NCI-H146 treated with DMSO at 0.1 percent for 48 hours (cell line): Measurements from ENCODE around the gene DBET.
"Not testable (repeated sequence)": the region's sequence is repeated elsewhere in the genome, so short reads cannot be mapped to it uniquely, and the experiment has no call there.

ENCODE experiments used
- DNase-seq: peaks from one replicate; lab custom pipeline; 2025; ENCODE audit not compliant: unreplicated experiment; lab: John Stamatoyannopoulos, UW

DBET gene

GRCh38 chr4:190049378-190050239 lies 14.7 kb upstream of the DBET start:
- not testable (repeated sequence) for DNase-seq

- DNase-seq: not testable (repeated sequence)
Measured at GRCh38 chr4:190058997-190059396, 5.3 kb upstream of the DBET start.

GRCh38 chr4:190064805-190065204 lies 503 bp downstream of the DBET start:
- DNase-seq: not testable (repeated sequence)

- not testable (repeated sequence) for DNase-seq
Measured at GRCh38 chr4:190068351-190068750, 4.0 kb downstream of the DBET start.

- not testable (repeated sequence) for DNase-seq
Measured at GRCh38 chr4:190093052-190093451, 28.8 kb downstream of the DBET start.

GRCh38 chr4:190094031-190094430 lies 29.7 kb downstream of the DBET start:
- not testable (repeated sequence) for DNase-seq

- not testable (repeated sequence) for DNase-seq
Measured at GRCh38 chr4:190095335-190095734, 31.0 kb downstream of the DBET start.

GRCh38 chr4:190099605-190100004 lies 35.3 kb downstream of the DBET start:
- not testable (repeated sequence) for DNase-seq

- DNase-seq: not testable (repeated sequence)
Measured at GRCh38 chr4:190101525-190101924, 37.2 kb downstream of the DBET start.

- not testable (repeated sequence) for DNase-seq
Measured at GRCh38 chr4:190106191-190106590, 41.9 kb downstream of the DBET start.

- not testable (repeated sequence) for DNase-seq
Measured at GRCh38 chr4:190106611-190107480, 42.5 kb downstream of the DBET start.

GRCh38 chr4:190107766-190108485 lies 43.6 kb downstream of the DBET start:
- not testable (repeated sequence) for DNase-seq

GRCh38 chr4:190108756-190109155 lies 44.5 kb downstream of the DBET start:
- DNase-seq: not testable (repeated sequence)

- not testable (repeated sequence) for DNase-seq
Measured at GRCh38 chr4:190109390-190110011, 45.2 kb downstream of the DBET start.

- DNase-seq: not testable (repeated sequence)
Measured at GRCh38 chr4:190110033-190110432, 45.7 kb downstream of the DBET start.

GRCh38 chr4:190110570-190111295 lies 46.4 kb downstream of the DBET start:
- DNase-seq: not testable (repeated sequence)

- DNase-seq: not testable (repeated sequence)
Measured at GRCh38 chr4:190112879-190113278, 48.6 kb downstream of the DBET start.

- not testable (repeated sequence) for DNase-seq
Measured at GRCh38 chr4:190114991-190115390, 50.7 kb downstream of the DBET start.
